ENCODE data around the gene SLC27A5. TPM values are rescaled to one million over a fixed set of nuclear protein-coding genes. Genes with fewer than 3 reads are reported as not detected.

The SLC27A5 gene
- total and polyA plus RNA-seq, 2 of the 13 experiments (the other 11 are each of a cell fraction or from before 2014, with no cell fraction given) = 30.3 to 40.2 TPM

- TF ChIP-seq ZFYVE20 (CRISPR knock-in tag; IDR thresholded peaks at IDR 0.05; ENCODE audit: borderline replicate concordance, low read depth) = no peak
- TF ChIP-seq CREM (IDR thresholded peaks at IDR 0.05) = peak; percentile 91
- TF ChIP-seq CREM (CRISPR knock-in tag; IDR thresholded peaks at IDR 0.05) = no peak
- TF ChIP-seq ZNF280B (CRISPR knock-in tag; IDR thresholded peaks at IDR 0.05; ENCODE audit: borderline replicate concordance) = no peak
- no peak for TF ChIP-seq NPAS2 (CRISPR knock-in tag; IDR thresholded peaks at IDR 0.05; ENCODE audit: borderline replicate concordance)
- no peak for TF ChIP-seq ZNF646 (CRISPR knock-in tag; IDR thresholded peaks at IDR 0.05)
- no peak for TF ChIP-seq ZNF136 (CRISPR knock-in tag; IDR thresholded peaks at IDR 0.05; ENCODE audit: low read depth)
- no peak for TF ChIP-seq MIXL1 (CRISPR knock-in tag; IDR thresholded peaks at IDR 0.05)
- 0 out of 2 replicates have a peak, but pooled peaks have one; percentile 30 for TF ChIP-seq TMF1 (CRISPR knock-in tag; IDR thresholded peaks at IDR 0.05; ENCODE audit: low read depth)
- peak; percentile 89; the same call in 1 of the 2 replicates for TF ChIP-seq ZNF761 (CRISPR knock-in tag; conservative IDR thresholded peaks at IDR 0.05)
- TF ChIP-seq ZNF75D (CRISPR knock-in tag; IDR thresholded peaks at IDR 0.05; ENCODE audit: borderline replicate concordance) = no peak
- peak; percentile 19; the same call in 1 of the 2 replicates for TF ChIP-seq FOXJ3 (CRISPR knock-in tag; IDR thresholded peaks at IDR 0.05; ENCODE audit: borderline replicate concordance)
- no peak for TF ChIP-seq ZNF776 (CRISPR knock-in tag; IDR thresholded peaks at IDR 0.05)
- peak; percentile 63; the same call in 1 of the 2 replicates for TF ChIP-seq ZNF747 (CRISPR knock-in tag; IDR thresholded peaks at IDR 0.05; ENCODE audit: borderline replicate concordance)
- TF ChIP-seq YEATS2 (CRISPR knock-in tag; IDR thresholded peaks at IDR 0.05; ENCODE audit: borderline replicate concordance) = peak; percentile 86
- no peak for TF ChIP-seq ATF6 (CRISPR knock-in tag; conservative IDR thresholded peaks at IDR 0.05)
- no peak for TF ChIP-seq ATF2 (CRISPR knock-in tag; IDR thresholded peaks at IDR 0.05)
- no peak for TF ChIP-seq CENPX (CRISPR knock-in tag; IDR thresholded peaks at IDR 0.05)
- TF ChIP-seq TCF7L2 (IDR thresholded peaks at IDR 0.05; ENCODE audit: low read depth, low read length) = no peak
Measured at GRCh38 chr19:58558623-58559274, 47.0 kb upstream of the SLC27A5 start (continued).

Data from HepG2 (cell line).